ENCODE results near the gene STRA6.

STRA6 gene

GRCh38 chr15:74131628-74132413 is 70.8 kb downstream of the STRA6 start:
- H3K9me3 ChIP-seq (ENCODE audit: insufficient read depth, low read length), result peaks cover 11% of the 10 kb centered on the region; the same call in 1 of the 2 replicates
- H3K4me3 ChIP-seq (ENCODE audit: insufficient read length, low read depth), result no peak overlapping the region
- no peak for DNase-seq (ENCODE audit: low read depth, low spot score)
- H3K27me3 ChIP-seq (ENCODE audit: insufficient read depth, insufficient read length), result peaks cover 87% of the 10 kb centered on the region
- TF ChIP-seq SUZ12 (IDR thresholded peaks at IDR 0.05; ENCODE audit: extremely low read depth, insufficient read depth, insufficient read length), result no peak
- no peak for TF ChIP-seq YY1 (IDR thresholded peaks at IDR 0.05; ENCODE audit: insufficient read depth, insufficient read length)
- H3K36me3 ChIP-seq (ENCODE audit: insufficient read depth, insufficient read length, low read length), result no peaks in the 10 kb centered on the region
- no peak overlapping the region for H3K9ac ChIP-seq (ENCODE audit: insufficient read length, low read depth)
- peaks cover 28% of the 10 kb centered on the region for H3K4me1 ChIP-seq (ENCODE audit: insufficient read depth, insufficient read length)

GRCh38 chr15:74130849-74131627 is 71.5 kb downstream of the STRA6 start:
- peaks cover 28% of the 10 kb centered on the region for H3K4me1 ChIP-seq (ENCODE audit: insufficient read depth, insufficient read length)
- H3K9me3 ChIP-seq (ENCODE audit: insufficient read depth, low read length), result peaks cover 11% of the 10 kb centered on the region; the same call in 1 of the 2 replicates
- DNase-seq (ENCODE audit: low read depth, low spot score), result no peak
- no peak overlapping the region for H3K9ac ChIP-seq (ENCODE audit: insufficient read length, low read depth)
- no peak overlapping the region for H3K4me3 ChIP-seq (ENCODE audit: insufficient read length, low read depth)
- H3K27me3 ChIP-seq (ENCODE audit: insufficient read depth, insufficient read length), result peaks cover 89% of the 10 kb centered on the region
- TF ChIP-seq SUZ12 (IDR thresholded peaks at IDR 0.05; ENCODE audit: extremely low read depth, insufficient read depth, insufficient read length), result peak; percentile 51
- no peak for TF ChIP-seq YY1 (IDR thresholded peaks at IDR 0.05; ENCODE audit: insufficient read depth, insufficient read length)
- TF ChIP-seq ZNF274 (IDR thresholded peaks at IDR 0.05; ENCODE audit: low read depth, low read length), result no peak
- no peaks in the 10 kb centered on the region for H3K36me3 ChIP-seq (ENCODE audit: insufficient read depth, insufficient read length, low read length)

- no peak for DNase-seq (ENCODE audit: low read depth, low spot score)
- Histone ChIP-seq H3K9me3 (ENCODE audit: insufficient read depth, low read length) (peaks cover 11% of the 10 kb centered on the region; the same call in 1 of the 2 replicates), H3K4me1 (ENCODE audit: insufficient read depth, insufficient read length) (peaks cover 28% of the 10 kb centered on the region), H3K4me3 (ENCODE audit: insufficient read length, low read depth) (peak within 1 kb of the TSS; percentile 31), H3K9ac (ENCODE audit: insufficient read length, low read depth) (peak within 1 kb of the TSS; percentile 78), H3K36me3 (ENCODE audit: insufficient read depth, insufficient read length, low read length) (no peaks in the 10 kb centered on the region), H3K27me3 (ENCODE audit: insufficient read depth, insufficient read length) (peaks cover 95% of the 10 kb centered on the region)
- TF ChIP-seq ZNF274 (IDR thresholded peaks at IDR 0.05; ENCODE audit: low read depth, low read length) (no peak), SUZ12 (IDR thresholded peaks at IDR 0.05; ENCODE audit: extremely low read depth, insufficient read depth, insufficient read length) (peak; percentile 3), YY1 (IDR thresholded peaks at IDR 0.05; ENCODE audit: insufficient read depth, insufficient read length) (no peak)
Measured at GRCh38 chr15:74130155-74130848, 72.3 kb downstream of the STRA6 start, which contains the start of gene ISLR2. Gene ISLR2, plus strand, starts transcription at chr15:74130586. Its CDS starts 2,169 bp downstream, at chr15:74132755.

- H3K9ac ChIP-seq (ENCODE audit: insufficient read length, low read depth), result peak overlapping the region; percentile 78
- peaks cover 23% of the 10 kb centered on the region for H3K4me1 ChIP-seq (ENCODE audit: insufficient read depth, insufficient read length)
- DNase-seq (ENCODE audit: low read depth, low spot score), result no peak
- peaks cover 9% of the 10 kb centered on the region; the same call in 1 of the 2 replicates for H3K9me3 ChIP-seq (ENCODE audit: insufficient read depth, low read length)
- H3K36me3 ChIP-seq (ENCODE audit: insufficient read depth, insufficient read length, low read length), result no peaks in the 10 kb centered on the region
- TF ChIP-seq ZNF274 (IDR thresholded peaks at IDR 0.05; ENCODE audit: low read depth, low read length), result no peak
- TF ChIP-seq YY1 (IDR thresholded peaks at IDR 0.05; ENCODE audit: insufficient read depth, insufficient read length), result no peak
- peak; percentile 12 for TF ChIP-seq SUZ12 (IDR thresholded peaks at IDR 0.05; ENCODE audit: extremely low read depth, insufficient read depth, insufficient read length)
- peak overlapping the region; percentile 31 for H3K4me3 ChIP-seq (ENCODE audit: insufficient read length, low read depth)
- H3K27me3 ChIP-seq (ENCODE audit: insufficient read depth, insufficient read length), result peaks cover 94% of the 10 kb centered on the region
Measured at GRCh38 chr15:74129586-74130154, 72.9 kb downstream of the STRA6 start.

All from NT2/D1 (cell line).